HepG2 (cell line): ENCODE measurements around the gene NUP62. TPM values are rescaled to one million over a fixed set of nuclear protein-coding genes. Genes with fewer than 3 reads are reported as not detected.
A peak's percentile ranks its signal among the peaks of the same experiment; 100 is the strongest.

Experiments
- AKAP8 ChIP-seq: sonication (generic); formaldehyde crosslinking; IDR thresholded peaks from 2 replicates; pipeline ENCODE4 v1.5.1; 2020; ENCODE audit warnings: mild to moderate bottlenecking, missing genetic modification reagents
- ATF6 ChIP-seq: sonication (generic); formaldehyde crosslinking; conservative IDR thresholded peaks from 2 replicates; pipeline ENCODE4 v1.4.0; 2020; ENCODE audit warnings: missing genetic modification reagents
- BRCA1 ChIP-seq: sonication (generic); formaldehyde crosslinking; IDR thresholded peaks from 2 replicates; pipeline ENCODE4 v1.4.0; 2020; ENCODE audit warnings: missing genetic modification reagents
- CC2D1A ChIP-seq: sonication (generic); formaldehyde crosslinking; IDR thresholded peaks from 2 replicates; pipeline ENCODE4 v1.8.1; 2023; ENCODE audit warnings: mild to moderate bottlenecking, missing genetic modification reagents
- GTF2F1 ChIP-seq: fragments of 150-350 bp; IDR thresholded peaks from 2 replicates; pipeline ENCODE4 v1.6.1; 2014; ENCODE audit warnings: low read length
- HIVEP1 ChIP-seq: sonication (generic); formaldehyde crosslinking; IDR thresholded peaks from 2 replicates; pipeline ENCODE4 v1.4.0; 2020; ENCODE audit warnings: mild to moderate bottlenecking, missing genetic modification reagents
- HNRNPLL ChIP-seq: fragments of 200-400 bp; formaldehyde crosslinking; IDR thresholded peaks from 2 replicates; pipeline ENCODE4 v1.6.1; 2017; ENCODE audit warnings: mild to moderate bottlenecking, low read depth, low read length; ENCODE audit not compliant: poor library complexity, severe bottlenecking
- KDM2A ChIP-seq: sonication (generic); formaldehyde crosslinking; IDR thresholded peaks from 2 replicates; pipeline ENCODE4 v1.4.0; 2020; ENCODE audit warnings: low read depth, missing genetic modification reagents, borderline replicate concordance
- KMT2A ChIP-seq: sonication (generic); formaldehyde crosslinking; IDR thresholded peaks from 2 replicates; pipeline ENCODE4 v1.4.0; 2020; ENCODE audit warnings: missing genetic modification reagents
- PBX2 ChIP-seq: IDR thresholded peaks from 2 replicates; pipeline ENCODE4 v1.6.1; 2016; ENCODE audit warnings: control low read depth
- REST ChIP-seq, 2 experiments: IDR thresholded peaks; 2 replicates each; pipeline ENCODE4 v1.6.1; 2011 to 2012; ENCODE audit warnings: low read length in 2 of 2, borderline replicate concordance in 1 of 2, low read depth in 1 of 2, mild to moderate bottlenecking in 1 of 2, moderate library complexity in 1 of 2
- SMAD3 ChIP-seq: sonication (generic); formaldehyde crosslinking; IDR thresholded peaks from 2 replicates; pipeline ENCODE4 v1.4.0; 2020; ENCODE audit warnings: missing genetic modification reagents
- ZBTB4 ChIP-seq: sonication (generic); formaldehyde crosslinking; IDR thresholded peaks from 2 replicates; pipeline ENCODE4 v1.4.0; 2020; ENCODE audit warnings: missing genetic modification reagents, mild to moderate bottlenecking, borderline replicate concordance
- ZNF333 ChIP-seq: sonication (generic); formaldehyde crosslinking; IDR thresholded peaks from 2 replicates; pipeline ENCODE4 v1.4.0; 2020; ENCODE audit warnings: mild to moderate bottlenecking, missing genetic modification reagents, borderline replicate concordance
- ZNF563 ChIP-seq: sonication (generic); formaldehyde crosslinking; IDR thresholded peaks from 2 replicates; pipeline ENCODE4 v1.8.0; 2022; ENCODE audit warnings: mild to moderate bottlenecking, moderate library complexity, missing genetic modification reagents
- ZNF616 ChIP-seq: sonication (generic); formaldehyde crosslinking; IDR thresholded peaks from 2 replicates; pipeline ENCODE4 v1.5.0; 2020; ENCODE audit warnings: low read depth, mild to moderate bottlenecking, missing genetic modification reagents
- ZNF709 ChIP-seq: sonication (generic); formaldehyde crosslinking; IDR thresholded peaks from 2 replicates; pipeline ENCODE4 v1.5.0; 2020; ENCODE audit warnings: mild to moderate bottlenecking, missing genetic modification reagents
- ZNF776 ChIP-seq: sonication (generic); formaldehyde crosslinking; IDR thresholded peaks from 2 replicates; pipeline ENCODE4 v1.4.0; 2020; ENCODE audit warnings: mild to moderate bottlenecking, missing genetic modification reagents
- polyA plus RNA-seq, 8 experiments: library from polyadenylated mRNA; depleted of rRNA in 3 of 8; stranded (reverse) in 7 of 8; unstranded in 1 of 8; fragments of >200 nt; fragmentation: Illumina TruSeq in 4 of 8; extraction: Trizol in 4 of 8; gene quantifications; 2 replicates each; pipeline versions ENCODE4 v1.2.1 to v1.2.3, GENCODE V29; 2011 to 2016; ENCODE audit warnings: low read depth in 4 of 8, missing spikeins in 1 of 8, mixed read lengths in 1 of 8; ENCODE audit not compliant: insufficient read depth in 1 of 8
- total RNA-seq, 5 experiments: library from RNA; depleted of rRNA; stranded (reverse); fragments of >200 nt; fragmentation: Illumina TruSeq; extraction: Trizol; gene quantifications; 2 replicates each; pipeline ENCODE4 v1.2.3, GENCODE V29; 2016; ENCODE audit warnings: low read depth in 1 of 5

NUP62 gene
- total and polyA plus RNA-seq, 2 of the 13 experiments (the other 11 are each of a cell fraction or from before 2014, with no cell fraction given), result 16.5 to 41.5 TPM

GRCh38 chr19:49929121-49929610 is at the start of gene NUP62, which contains the start of gene ATF5 (continued):
- peak; percentile 86; the same call in 1 of the 2 replicates for TF ChIP-seq ZBTB4 (CRISPR knock-in tag)
- peak; percentile 72 for TF ChIP-seq KMT2A
- 0 out of 2 replicates have a peak, but pooled peaks have one; percentile 34 for TF ChIP-seq SMAD3 (CRISPR knock-in tag)
- TF ChIP-seq ZNF563, result peak; percentile 85; the same call in 1 of the 2 replicates
- TF ChIP-seq PBX2 (CRISPR knock-in tag), result no peak
- no peak for TF ChIP-seq REST (IDR thresholded peaks at IDR 0.05; ENCODE audit: borderline replicate concordance in 1 of 2, low read depth in 1 of 2, low read length in 2 of 2)
- TF ChIP-seq BRCA1 (CRISPR knock-in tag), result no peak; the same call in 1 of the 2 replicates
- peak; percentile 85; the same call in 1 of the 2 replicates for TF ChIP-seq ZNF776 (CRISPR knock-in tag)
- TF ChIP-seq CC2D1A, result peak; percentile 9; the same call in 1 of the 2 replicates
- peak; percentile 75 for TF ChIP-seq ZNF709 (CRISPR knock-in tag)
- TF ChIP-seq AKAP8 (CRISPR knock-in tag), result 0 out of 2 replicates have a peak, but pooled peaks have one; percentile 61
- no peak for TF ChIP-seq GTF2F1
- 0 out of 2 replicates have a peak, but pooled peaks have one; percentile 50 for TF ChIP-seq ATF6 (CRISPR knock-in tag)
- TF ChIP-seq HIVEP1 (CRISPR knock-in tag), result no peak
- peak; percentile 66; the same call in 1 of the 2 replicates for TF ChIP-seq ZNF616
- TF ChIP-seq KDM2A, result peak; percentile 84; the same call in 1 of the 2 replicates
- TF ChIP-seq HNRNPLL, result peak; percentile 54
- 0 out of 2 replicates have a peak, but pooled peaks have one; percentile 21 for TF ChIP-seq ZNF333 (CRISPR knock-in tag)
